ENCODE results near the gene PI4K2B.
"Not testable (repeated sequence)": the region's sequence is repeated elsewhere in the genome, so short reads cannot be mapped to it uniquely, and the experiment has no call there.

DNA sequence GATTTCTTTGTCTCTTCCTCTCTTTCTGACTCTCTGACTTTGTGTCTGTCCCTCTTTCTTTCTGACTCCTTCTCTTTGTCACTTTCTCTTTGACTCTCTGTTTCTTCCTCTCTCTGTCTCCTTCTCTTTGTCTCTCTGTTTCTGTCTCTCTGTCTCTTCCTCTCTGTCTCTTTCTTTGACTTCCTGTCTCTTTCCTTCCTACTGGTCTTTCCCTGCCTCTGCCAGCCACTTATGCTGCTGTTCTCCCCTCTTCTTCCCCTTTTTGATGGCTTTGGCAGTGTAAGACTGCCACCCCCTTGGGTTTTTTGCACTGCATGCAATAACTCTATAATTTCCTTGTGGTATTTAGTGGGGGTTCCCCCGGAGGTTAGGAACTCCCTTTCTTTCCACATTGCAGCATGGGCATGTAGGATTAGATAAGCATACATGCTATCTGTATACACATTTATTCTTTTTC is 6.9 kb downstream of the PI4K2B start:
- TF ChIP-seq, protein P1, sequence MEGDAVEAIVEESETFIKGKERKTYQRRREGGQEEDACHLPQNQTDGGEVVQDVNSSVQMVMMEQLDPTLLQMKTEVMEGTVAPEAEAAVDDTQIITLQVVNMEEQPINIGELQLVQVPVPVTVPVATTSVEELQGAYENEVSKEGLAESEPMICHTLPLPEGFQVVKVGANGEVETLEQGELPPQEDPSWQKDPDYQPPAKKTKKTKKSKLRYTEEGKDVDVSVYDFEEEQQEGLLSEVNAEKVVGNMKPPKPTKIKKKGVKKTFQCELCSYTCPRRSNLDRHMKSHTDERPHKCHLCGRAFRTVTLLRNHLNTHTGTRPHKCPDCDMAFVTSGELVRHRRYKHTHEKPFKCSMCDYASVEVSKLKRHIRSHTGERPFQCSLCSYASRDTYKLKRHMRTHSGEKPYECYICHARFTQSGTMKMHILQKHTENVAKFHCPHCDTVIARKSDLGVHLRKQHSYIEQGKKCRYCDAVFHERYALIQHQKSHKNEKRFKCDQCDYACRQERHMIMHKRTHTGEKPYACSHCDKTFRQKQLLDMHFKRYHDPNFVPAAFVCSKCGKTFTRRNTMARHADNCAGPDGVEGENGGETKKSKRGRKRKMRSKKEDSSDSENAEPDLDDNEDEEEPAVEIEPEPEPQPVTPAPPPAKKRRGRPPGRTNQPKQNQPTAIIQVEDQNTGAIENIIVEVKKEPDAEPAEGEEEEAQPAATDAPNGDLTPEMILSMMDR (IDR thresholded peaks at IDR 0.05; ENCODE audit: low read depth, low read length) = not testable (repeated sequence)
- TF ChIP-seq, protein P2, sequence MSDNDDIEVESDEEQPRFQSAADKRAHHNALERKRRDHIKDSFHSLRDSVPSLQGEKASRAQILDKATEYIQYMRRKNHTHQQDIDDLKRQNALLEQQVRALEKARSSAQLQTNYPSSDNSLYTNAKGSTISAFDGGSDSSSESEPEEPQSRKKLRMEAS (IDR thresholded peaks at IDR 0.05; ENCODE audit: low read depth, low read length) = not testable (repeated sequence)
- TF ChIP-seq MYC (IDR thresholded peaks at IDR 0.05; ENCODE audit: low read depth, low read length); POLR2A (IDR thresholded peaks at IDR 0.05; ENCODE audit: extremely low read depth, insufficient read length): not testable (repeated sequence)

All from NB4 (cell line).